H9 (cell line): Measurements from ENCODE around the gene QSOX2. TPM values are rescaled to one million over a fixed set of nuclear protein-coding genes. Genes with fewer than 3 reads are reported as not detected.

Experiments
- DNase-seq: peaks from one replicate; pipeline ENCODE4 v3.0.0-alpha.2; 2017
- H2AFZ ChIP-seq: one replicate; pipeline ENCODE4 v1.6.1; 2013; ENCODE audit warnings: mild to moderate bottlenecking, low read length, control low read depth, moderate library complexity
- H2AK5ac ChIP-seq: 2 replicates; pipeline ENCODE4 v1.6.1; 2013; ENCODE audit warnings: low read length, control low read depth, mixed read lengths; ENCODE audit not compliant: insufficient read length
- H2BK120ac ChIP-seq: one replicate; pipeline ENCODE4 v1.6.1; 2013; ENCODE audit warnings: low read depth, mild to moderate bottlenecking, low read length, control low read depth, inconsistent platforms; ENCODE audit not compliant: poor library complexity, severe bottlenecking
- H2BK12ac ChIP-seq: 2 replicates; pipeline ENCODE4 v1.6.1; 2013; ENCODE audit warnings: low read length, control low read depth, mixed read lengths, low read depth; ENCODE audit not compliant: insufficient read length
- H2BK15ac ChIP-seq: 2 replicates; pipeline ENCODE4 v1.6.1; 2013; ENCODE audit warnings: low read depth, low read length, control low read depth
- H2BK20ac ChIP-seq: one replicate; pipeline ENCODE4 v1.6.1; 2013; ENCODE audit warnings: low read depth, mild to moderate bottlenecking, low read length, control low read depth, inconsistent platforms; ENCODE audit not compliant: poor library complexity, severe bottlenecking
- H2BK5ac ChIP-seq: 2 replicates; pipeline ENCODE4 v1.6.1; 2013; ENCODE audit warnings: low read length, control low read depth, mixed read lengths; ENCODE audit not compliant: insufficient read length
- H3K14ac ChIP-seq: 2 replicates; pipeline ENCODE4 v1.6.1; 2013; ENCODE audit warnings: low read length, control low read depth; ENCODE audit not compliant: insufficient read depth
- H3K18ac ChIP-seq: 2 replicates; pipeline ENCODE4 v1.6.1; 2013; ENCODE audit warnings: low read depth, mild to moderate bottlenecking, mixed read lengths, low read length, control low read depth; ENCODE audit not compliant: insufficient read length
- H3K23ac ChIP-seq: 2 replicates; pipeline ENCODE4 v1.6.1; 2013; ENCODE audit warnings: low read length, control low read depth, mixed read lengths, low read depth; ENCODE audit not compliant: insufficient read length
- H3K23me2 ChIP-seq: 2 replicates; pipeline ENCODE4 v1.6.1; 2013; ENCODE audit warnings: low read depth, mild to moderate bottlenecking, mixed read lengths, low read length, control low read depth; ENCODE audit not compliant: insufficient read length, poor library complexity, severe bottlenecking
- H3K27ac ChIP-seq: 2 replicates; pipeline ENCODE4 v1.5.1; 2013; ENCODE audit warnings: low read length, control low read depth, mixed read lengths, low read depth; ENCODE audit not compliant: insufficient read length
- H3K27me3 ChIP-seq: 2 replicates; pipeline ENCODE4 v1.6.1; 2013; ENCODE audit warnings: low read length, control low read depth, inconsistent platforms; ENCODE audit not compliant: insufficient read depth
- H3K4ac ChIP-seq: 2 replicates; pipeline ENCODE4 v1.6.1; 2013; ENCODE audit warnings: low read depth, mild to moderate bottlenecking, control low read depth, inconsistent platforms, low read length, moderate library complexity
- H3K4me1 ChIP-seq: 2 replicates; pipeline ENCODE4 v1.6.1; 2013; ENCODE audit warnings: low read length, control low read depth, inconsistent platforms; ENCODE audit not compliant: insufficient read depth
- H3K4me2 ChIP-seq: 2 replicates; pipeline ENCODE4 v1.6.1; 2013; ENCODE audit warnings: low read length, control low read depth, mixed read lengths; ENCODE audit not compliant: insufficient read length, insufficient read depth
- H3K56ac ChIP-seq: 2 replicates; pipeline ENCODE4 v1.6.1; 2013; ENCODE audit warnings: low read depth, mild to moderate bottlenecking, mixed read lengths, low read length, control low read depth; ENCODE audit not compliant: insufficient read length
- H3K79me1 ChIP-seq: 2 replicates; pipeline ENCODE4 v1.6.1; 2013; ENCODE audit warnings: low read depth, mild to moderate bottlenecking, moderate library complexity, low read length, control low read depth, inconsistent platforms; ENCODE audit not compliant: insufficient read depth, poor library complexity, severe bottlenecking
- H3K79me2 ChIP-seq: 2 replicates; pipeline ENCODE4 v1.6.1; 2013; ENCODE audit warnings: low read length, control low read depth, inconsistent platforms; ENCODE audit not compliant: insufficient read depth
- H3K9ac ChIP-seq: 2 replicates; pipeline ENCODE4 v1.6.1; 2013; ENCODE audit warnings: low read length, control low read depth, mixed read lengths; ENCODE audit not compliant: insufficient read length; ENCODE audit errors: extremely low read depth
- H3K9me3 ChIP-seq: one replicate; pipeline ENCODE4 v1.6.1; 2013; ENCODE audit warnings: low read depth, low read length, inconsistent platforms; ENCODE audit not compliant: control insufficient read depth
- H3T11ph ChIP-seq: one replicate; pipeline ENCODE4 v1.6.1; 2013; ENCODE audit warnings: mild to moderate bottlenecking, low read length, control low read depth, inconsistent platforms
- H4K20me1 ChIP-seq: one replicate; pipeline ENCODE4 v1.6.1; 2013; ENCODE audit not compliant: control insufficient read depth, insufficient read length, insufficient read depth
- H4K5ac ChIP-seq: 2 replicates; pipeline ENCODE4 v1.6.1; 2013; ENCODE audit warnings: low read depth, mild to moderate bottlenecking, mixed read lengths, low read length, control low read depth; ENCODE audit not compliant: insufficient read length
- H4K8ac ChIP-seq: replicated peaks from 2 replicates; pipeline ENCODE4 v1.6.1; 2013; ENCODE audit warnings: low read length, control low read depth, mixed read lengths, low read depth; ENCODE audit not compliant: insufficient read length
- H4K91ac ChIP-seq: 2 replicates; pipeline ENCODE4 v1.6.1; 2013; ENCODE audit warnings: low read depth, mild to moderate bottlenecking, moderate library complexity, mixed read lengths, low read length, control low read depth; ENCODE audit not compliant: insufficient read length
- H3K27ac Mint-ChIP-seq, 3 experiments: 2 replicates in 2 of 3; 3 replicates in 1 of 3; pipeline ENCODE4 v1.8.0; 2020 to 2021; ENCODE audit warnings: mixed read lengths in 3 of 3, mild to moderate bottlenecking in 1 of 3, moderate library complexity in 1 of 3
- H3K27me3 Mint-ChIP-seq: 2 replicates; pipeline ENCODE4 v1.8.0; 2021; ENCODE audit warnings: low read depth, mild to moderate bottlenecking, moderate library complexity, mixed read lengths
- H3K36me3 Mint-ChIP-seq, 3 experiments: 2 replicates in 2 of 3; 3 replicates in 1 of 3; pipeline ENCODE4 v1.8.0; 2020 to 2021; ENCODE audit warnings: low read depth in 3 of 3, mixed read lengths in 3 of 3; ENCODE audit not compliant: insufficient read depth in 1 of 3
- H3K4me1 Mint-ChIP-seq, 2 experiments: 2 replicates each; pipeline ENCODE4 v1.8.0; 2020; ENCODE audit warnings: mixed read lengths in 2 of 2
- H3K4me3 Mint-ChIP-seq, 2 experiments: 2 replicates in 1 of 2; 3 replicates in 1 of 2; pipeline ENCODE4 v1.8.0; 2020 to 2021; ENCODE audit warnings: mild to moderate bottlenecking in 2 of 2, mixed read lengths in 2 of 2, moderate library complexity in 1 of 2
- H3K9me3 Mint-ChIP-seq, 2 experiments: 2 replicates in 1 of 2; 3 replicates in 1 of 2; pipeline ENCODE4 v1.8.0; 2020; ENCODE audit warnings: mild to moderate bottlenecking in 2 of 2, mixed read lengths in 2 of 2, moderate library complexity in 1 of 2
- CTCF ChIP-seq: fragments of 200-600 bp; sonication (generic); conservative IDR thresholded peaks from 3 replicates; pipeline ENCODE4 v1.8.0; 2021; ENCODE audit warnings: antibody characterized with exemption, mild to moderate bottlenecking
- WGBS: extraction: QIAGEN DNeasy Blood & Tissue Kit; methylation state at CpG from one replicate; pipeline ENCODE4 v1.1.7; 2013; ENCODE audit warnings: missing lambda C conversion rate, low lambda C conversion rate, mixed read lengths; ENCODE audit not compliant: insufficient read length; ENCODE audit errors: extremely low coverage; 5-methylcytosine and 5-hydroxymethylcytosine counted together
- total RNA-seq: library from RNA; stranded (reverse); gene quantifications from 2 replicates; pipeline ENCODE4 v1.2.1, GENCODE V29; 2021

QSOX2 gene
- total RNA-seq, 1 experiment from 2014 or later: 25.8 TPM

- H2BK120ac ChIP-seq: no peak overlapping the region
- H3K14ac ChIP-seq: no peak overlapping the region; the same call in 1 of the 2 replicates
- H3K9ac ChIP-seq: no peak overlapping the region
- Mint-ChIP-seq H3K27ac (peak overlapping the region in 2 of 3 experiments; percentile 34 to 89; a peak in 2 of 7 replicates), H3K36me3 (peaks cover 11 to 28% (median 21%) of the 10 kb centered on the region in 3 experiments), H3K4me3 (no peak overlapping the region), H3K27me3 (no peaks in the 10 kb centered on the region), H3K4me1 (peaks cover 16 to 19% of the 10 kb centered on the region in 2 experiments), H3K9me3 (no peaks in the 10 kb centered on the region)
- H2BK5ac ChIP-seq: no peak overlapping the region
- H3K79me1 ChIP-seq: peaks cover 7% of the 10 kb centered on the region
- WGBS: no CpG with 5 or more reads among the region's 17 CpGs
- no peak overlapping the region for H4K91ac ChIP-seq
- H2BK20ac ChIP-seq: no peak overlapping the region
- H3K9me3 ChIP-seq: no peaks in the 10 kb centered on the region
- H3T11ph ChIP-seq: no peak overlapping the region
- H3K4me1 ChIP-seq: no peaks in the 10 kb centered on the region
- H3K23me2 ChIP-seq: no peaks in the 10 kb centered on the region
- no peak for TF ChIP-seq CTCF
- no peak overlapping the region for H2BK15ac ChIP-seq
- no peak overlapping the region for H3K23ac ChIP-seq
- H3K4me2 ChIP-seq: no peak overlapping the region
- no peak overlapping the region for H4K5ac ChIP-seq
- H3K4ac ChIP-seq: no peak overlapping the region
- peaks cover 3% of the 10 kb centered on the region for H4K20me1 ChIP-seq
- no peak overlapping the region for H2AK5ac ChIP-seq
- no peaks in the 10 kb centered on the region for H3K27me3 ChIP-seq
- H4K8ac ChIP-seq: no peak overlapping the region
- DNase-seq: no peak
- H3K18ac ChIP-seq: no peak overlapping the region
- peaks cover 12% of the 10 kb centered on the region; the same call in 1 of the 2 replicates for H3K79me2 ChIP-seq
- no peak overlapping the region for H2BK12ac ChIP-seq
- H3K56ac ChIP-seq: no peak overlapping the region
- H2AFZ ChIP-seq: no peak overlapping the region
- no peak overlapping the region for H3K27ac ChIP-seq
Measured at GRCh38 chr9:136235171-136235570, 10.4 kb downstream of the QSOX2 start.
